Cerebellar nuclear complex (tissue), 1 donor: ENCODE results near the gene RBM47.
"Not testable (repeated sequence)": the region's sequence is repeated elsewhere in the genome, so short reads cannot be mapped to it uniquely, and the experiment has no call there.

ENCODE experiments used
- DNase-seq, 2 experiments: peaks; one replicate each; lab custom pipeline; 2025; lab: John Stamatoyannopoulos, UW

RBM47 gene

DNA sequence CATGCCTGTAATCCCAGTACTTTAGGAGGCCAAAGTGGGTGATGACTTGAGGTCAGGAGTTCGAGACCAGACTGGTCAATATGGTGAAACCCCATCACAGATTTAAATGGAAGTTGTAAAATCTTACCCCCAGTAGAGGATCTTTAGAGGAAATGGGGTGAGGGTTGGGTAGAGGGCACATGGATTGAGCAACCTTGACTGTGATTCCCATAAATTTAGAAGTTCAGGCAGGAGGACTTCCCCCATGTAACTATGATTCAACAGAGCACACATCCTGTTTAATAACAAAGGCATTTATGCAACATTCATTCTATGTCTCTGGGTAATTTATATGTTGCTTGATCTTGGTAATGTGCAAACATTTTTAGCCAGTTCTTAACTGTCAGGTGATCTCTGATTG is 143.1 kb downstream of the RBM47 start:
- DNase-seq, result no peak

DNA sequence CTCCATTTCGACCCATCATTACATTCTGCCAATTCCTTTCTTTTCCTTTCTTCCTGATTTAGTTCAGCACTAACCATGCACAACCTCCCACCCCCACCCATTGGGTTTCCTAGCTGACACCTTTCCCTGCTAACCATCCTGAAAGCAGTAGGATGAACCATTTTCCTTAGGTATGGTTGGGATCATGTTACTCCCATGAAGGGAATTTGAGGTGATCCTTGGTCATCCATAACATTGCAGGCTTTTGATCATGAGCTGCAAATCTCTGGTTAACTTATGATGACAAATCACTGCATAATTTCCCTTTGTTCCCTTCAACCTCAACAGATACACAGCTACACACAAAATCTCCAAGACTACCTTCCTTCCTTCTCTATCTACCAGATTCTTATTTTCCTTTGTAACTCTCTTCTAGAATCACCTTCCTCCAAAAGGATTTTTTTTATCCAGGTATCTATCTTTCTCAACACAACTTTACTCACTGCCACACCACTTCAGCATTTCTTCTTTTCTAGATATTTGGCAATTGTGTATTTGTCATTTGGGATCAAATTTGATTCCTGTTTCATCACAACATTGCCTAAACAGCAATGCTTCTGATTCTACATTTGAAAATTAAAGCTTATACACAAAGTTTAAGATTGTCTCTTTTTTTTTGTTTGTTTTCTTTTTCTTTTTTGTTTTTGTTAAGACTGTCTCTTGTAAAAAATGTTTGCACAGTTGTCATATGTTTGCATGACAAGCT is 145.1 kb downstream of the RBM47 start:
- DNase-seq, result no peak

DNA sequence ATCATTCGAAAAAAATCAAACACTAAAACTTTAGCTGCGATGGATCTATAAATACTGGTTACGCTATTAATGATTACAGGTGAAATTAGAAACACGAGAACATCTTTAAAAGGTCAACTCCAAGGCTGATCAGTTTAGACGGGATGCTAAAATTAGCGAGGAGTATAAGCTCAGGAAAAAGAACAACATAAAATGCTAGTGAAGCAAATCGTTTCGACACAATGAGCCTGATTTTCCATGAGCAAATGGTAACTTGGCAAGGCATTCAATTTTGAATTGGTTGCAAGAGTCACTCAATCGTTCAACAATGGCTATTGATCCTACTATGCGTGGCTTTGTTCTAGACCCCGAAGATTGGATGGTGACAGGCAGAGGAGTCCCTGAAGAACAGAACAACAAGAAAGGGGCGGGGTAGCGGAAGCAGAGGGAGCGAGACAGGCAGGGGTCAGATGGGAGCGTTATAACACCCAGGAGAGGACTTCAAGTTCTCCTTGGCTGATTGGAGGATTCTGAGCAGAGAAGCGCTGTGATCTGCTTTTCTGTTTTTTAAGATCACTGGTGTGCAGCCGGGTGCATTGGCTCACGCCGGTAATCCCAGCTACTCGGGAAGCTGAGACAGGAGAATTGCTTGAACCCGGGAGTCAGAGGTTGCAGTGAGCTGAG is 146.5 kb downstream of the RBM47 start:
- no peak for DNase-seq

GRCh38 chr4:40481977-40482376 is 147.7 kb downstream of the RBM47 start:
- DNase-seq, result no peak

DNA sequence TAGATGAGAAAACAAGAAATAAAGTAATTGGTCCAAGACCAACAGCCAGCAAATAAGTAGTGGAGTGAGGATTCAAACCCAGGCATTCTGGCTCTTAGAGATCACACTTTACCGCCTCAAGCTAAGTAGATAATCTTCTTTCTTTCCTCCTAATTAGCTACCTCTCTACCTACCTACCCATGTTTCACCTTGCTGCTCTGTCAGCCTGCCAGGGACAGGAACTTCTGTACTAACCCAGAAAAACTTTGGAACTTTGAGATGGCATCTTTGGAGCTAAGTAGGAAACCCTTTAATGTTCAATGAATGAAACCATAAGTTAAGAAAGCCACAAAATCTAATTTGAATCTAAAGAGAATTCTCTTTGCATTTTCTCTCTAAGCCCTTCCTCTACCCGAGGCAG is 149.4 kb downstream of the RBM47 start:
- no peak for DNase-seq

GRCh38 chr4:40479378-40479777 is 150.3 kb downstream of the RBM47 start:
- no peak for DNase-seq

- DNase-seq, result no peak
Measured at GRCh38 chr4:40475609-40476008, 154.1 kb downstream of the RBM47 start.

DNA sequence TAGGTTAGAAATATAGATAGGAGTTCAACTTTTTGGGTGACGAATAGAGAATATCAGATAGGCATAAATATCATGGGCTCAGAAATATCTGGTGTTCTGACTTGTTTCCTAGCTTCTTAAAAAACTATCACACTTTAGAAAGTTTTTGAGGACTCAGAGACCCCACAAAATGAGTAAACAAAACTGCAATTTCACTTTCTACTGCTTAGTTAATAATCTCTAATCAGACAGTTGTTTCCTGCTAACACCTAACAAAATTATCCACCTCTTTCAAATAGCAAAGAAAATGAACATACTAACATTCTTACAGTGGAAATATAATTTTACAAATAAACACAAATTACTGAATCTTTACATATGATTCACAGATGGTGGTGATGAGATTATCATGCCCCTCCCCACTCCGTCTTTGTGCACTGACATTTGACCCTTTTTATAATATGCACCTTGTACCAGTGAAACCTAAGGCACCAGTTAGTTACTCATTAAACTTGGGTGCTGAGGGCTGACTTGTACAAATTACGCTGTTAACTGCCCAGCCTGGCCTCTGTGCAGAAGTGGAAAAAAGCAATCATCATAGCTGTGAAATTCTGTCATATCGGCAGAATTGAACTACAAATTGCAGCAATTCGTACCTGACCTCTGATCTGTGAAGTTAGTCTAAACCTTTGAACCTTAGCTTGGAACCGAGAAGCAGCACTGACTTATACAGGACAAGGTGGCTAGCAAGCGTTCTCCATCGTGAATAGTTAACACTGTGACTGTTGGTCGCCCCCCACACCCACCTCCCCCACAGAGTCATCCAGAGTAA is 155.9 kb downstream of the RBM47 start:
- no peak for DNase-seq

DNA sequence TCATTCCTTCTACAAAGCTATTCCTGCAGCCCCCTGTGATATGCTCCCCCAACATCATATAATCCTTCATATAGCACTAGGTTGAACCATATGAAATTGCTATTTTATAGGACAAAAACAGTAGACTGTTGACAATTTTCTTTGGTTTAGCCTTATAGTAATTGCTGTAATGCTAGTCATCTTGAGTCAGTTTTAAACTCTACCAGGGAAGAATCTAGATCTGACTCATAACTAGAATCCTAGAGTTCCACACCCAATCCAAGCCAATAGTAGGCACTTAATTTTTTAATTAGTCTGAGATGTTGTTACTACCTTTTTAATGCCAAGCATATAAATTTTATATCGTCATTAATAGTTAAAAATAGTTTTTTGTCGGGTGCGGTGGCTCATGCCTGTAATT is 157.7 kb downstream of the RBM47 start:
- DNase-seq, result no peak

- no peak for DNase-seq
Measured at GRCh38 chr4:40466789-40467188, 162.9 kb downstream of the RBM47 start.

DNA sequence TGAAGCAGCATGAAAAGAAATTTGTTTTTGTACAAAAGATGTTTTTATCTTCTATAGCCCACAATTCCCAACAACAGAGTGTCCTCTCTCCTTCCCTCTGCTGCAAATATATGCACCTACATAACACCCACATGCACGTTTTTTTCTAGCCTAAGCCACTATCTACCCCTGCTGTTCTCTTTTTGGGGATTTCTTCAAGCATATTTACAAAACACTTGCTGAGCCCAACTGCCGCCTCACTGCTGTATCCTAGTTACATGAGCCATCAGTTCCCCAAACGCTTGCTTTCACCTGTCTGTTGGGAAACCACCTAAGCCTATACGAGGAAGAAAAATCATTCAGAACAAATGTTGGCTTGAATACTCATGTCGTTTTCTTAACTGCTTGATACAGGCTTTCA is 167.3 kb downstream of the RBM47 start:
- DNase-seq, result no peak

DNA sequence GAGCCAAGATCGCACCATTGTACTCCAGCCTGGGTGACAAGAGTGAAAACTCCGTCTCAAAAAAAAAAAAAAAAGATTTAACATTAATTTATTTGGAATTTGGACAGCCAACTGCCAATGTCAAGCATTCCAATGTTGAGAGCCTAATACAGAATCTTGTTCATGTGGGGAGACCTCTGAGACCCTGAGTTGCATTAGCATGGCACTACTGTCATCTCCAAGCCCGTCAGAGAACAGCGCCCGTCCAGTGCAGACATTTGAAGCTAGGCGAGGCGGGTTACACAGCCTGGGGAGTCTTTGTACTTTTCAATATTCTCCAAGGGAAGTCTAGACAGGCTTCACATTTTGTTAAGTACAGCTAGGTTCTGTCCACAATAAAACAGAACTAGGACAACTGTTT is 167.8 kb downstream of the RBM47 start:
- DNase-seq, result no peak

DNA sequence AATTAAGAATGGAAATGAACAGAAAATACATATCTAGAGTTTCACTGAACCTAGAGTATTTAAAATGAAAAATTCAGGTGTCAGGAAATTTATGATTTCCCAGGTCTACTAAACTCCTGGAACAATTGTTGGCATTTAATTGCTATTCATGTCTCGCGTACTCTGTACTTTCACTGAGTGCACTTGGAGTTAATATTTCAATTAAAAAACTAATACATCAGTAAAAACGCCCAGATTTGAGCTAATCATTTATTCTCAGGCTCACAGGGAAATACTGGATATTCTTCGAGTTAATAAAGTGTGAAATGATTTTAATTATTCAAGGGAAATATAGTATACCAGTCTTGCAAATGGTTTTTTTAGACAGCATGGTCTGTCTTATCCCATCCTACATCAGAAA is 168.6 kb downstream of the RBM47 start:
- DNase-seq, result no peak

GRCh38 chr4:40458683-40459082 is 171.0 kb downstream of the RBM47 start:
- no peak for DNase-seq

GRCh38 chr4:40458109-40458508 is 171.6 kb downstream of the RBM47 start:
- DNase-seq, result no peak

GRCh38 chr4:40455340-40455902 is 174.2 kb downstream of the RBM47 start:
- DNase-seq, result no peak

DNA sequence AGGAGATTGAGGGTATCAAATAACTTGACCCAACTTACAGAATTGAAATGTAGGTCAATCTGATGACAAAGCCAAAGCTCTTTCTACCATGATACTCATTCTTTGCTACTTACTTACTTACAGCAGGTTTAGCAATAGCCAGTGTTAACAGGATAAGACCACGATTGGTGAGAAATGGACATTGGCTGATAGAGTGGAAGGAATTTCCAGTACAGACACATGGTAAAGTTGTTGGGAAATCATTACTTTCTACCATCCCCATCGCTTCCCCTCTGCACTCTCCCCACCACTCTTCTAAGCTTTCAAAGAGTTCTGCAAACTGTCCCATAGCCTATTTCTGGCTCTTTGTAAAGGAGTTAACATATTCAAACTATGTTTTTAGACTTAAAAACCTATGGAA is 174.8 kb downstream of the RBM47 start:
- DNase-seq, result no peak

- no peak for DNase-seq
Measured at GRCh38 chr4:40453912-40454311, 175.8 kb downstream of the RBM47 start.

GRCh38 chr4:40448875-40449274 is 180.8 kb downstream of the RBM47 start:
- DNase-seq, result no peak

DNA sequence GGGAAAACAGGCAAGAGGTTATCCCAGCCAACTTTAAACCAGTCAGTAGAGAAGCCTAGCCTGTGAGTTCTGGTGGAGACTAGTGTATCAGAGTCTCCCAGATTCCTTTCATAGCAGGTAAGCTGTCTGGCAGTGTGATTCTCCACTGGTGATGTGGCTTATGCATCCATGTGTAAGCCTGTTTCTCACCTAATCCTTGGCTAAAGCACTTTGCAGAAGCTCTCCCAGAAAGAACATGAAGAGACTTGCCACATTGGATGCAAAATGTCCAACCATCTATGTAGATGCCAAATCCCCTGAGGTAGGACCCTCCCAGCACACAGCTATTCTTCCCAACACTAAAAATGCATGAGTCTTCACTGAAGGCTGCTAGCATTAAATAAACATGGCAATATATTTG is 182.8 kb downstream of the RBM47 start:
- DNase-seq, result no peak

GRCh38 chr4:40446261-40446750 is 183.4 kb downstream of the RBM47 start:
- not testable (repeated sequence) for DNase-seq

DNA sequence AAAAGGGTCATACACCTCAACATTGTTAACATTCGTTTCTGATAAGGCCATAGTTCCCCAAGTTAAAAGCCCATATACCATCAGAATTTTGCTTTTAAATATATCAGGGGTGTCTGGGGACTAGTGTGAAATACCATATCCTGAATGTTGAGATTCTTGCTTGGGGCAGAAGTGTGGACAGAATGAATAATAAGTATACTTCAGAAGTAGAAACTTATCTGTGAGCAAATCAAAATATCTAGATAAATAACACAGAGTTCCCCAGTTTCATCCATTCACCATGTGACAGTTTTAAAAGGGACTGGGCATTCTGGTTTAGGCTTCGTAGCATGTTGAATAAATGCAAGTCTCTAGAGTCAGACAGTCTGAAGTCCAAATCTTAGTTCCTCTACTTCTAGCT is 184.0 kb downstream of the RBM47 start:
- DNase-seq, result no peak
